Natural killer cell (primary cell): ENCODE results near the gene GRHL1. TPM values are rescaled to one million over a fixed set of nuclear protein-coding genes. Genes with fewer than 3 reads are reported as not detected.

Experiments
- ATAC-seq, 3 donors: fragments of 150-1000 bp in 2 of 3; fragments of 200-7000 bp in 1 of 3; cut with Tn5 transposase; 1 replicate in 1 of 3; 2 replicates in 2 of 3; pipeline ENCODE4 v1.10.0; 2021; ENCODE audit warnings: mild to moderate bottlenecking in 2 of 3, moderate library complexity in 2 of 3
- DNase-seq, 2 donors: peaks; one replicate each; pipeline versions ENCODE4 v3.0.0 to v3.0.0-alpha.2; 2013 to 2021; ENCODE audit warnings: mixed read lengths in 1 of 2
- H3K27ac ChIP-seq: one replicate; pipeline ENCODE4 v1.5.1; 2013; ENCODE audit warnings: mild to moderate bottlenecking, low read length
- H3K27me3 ChIP-seq: one replicate; pipeline ENCODE4 v1.6.1; 2013; ENCODE audit warnings: low read length; ENCODE audit not compliant: control insufficient read depth, insufficient read depth
- H3K36me3 ChIP-seq: one replicate; pipeline ENCODE4 v1.6.1; 2013; ENCODE audit warnings: low read length; ENCODE audit not compliant: control insufficient read depth, insufficient read depth
- H3K4me1 ChIP-seq: one replicate; pipeline ENCODE4 v1.6.1; 2013; ENCODE audit warnings: low read length; ENCODE audit not compliant: control insufficient read depth, insufficient read depth
- H3K4me3 ChIP-seq: one replicate; pipeline ENCODE4 v1.5.1; 2013; ENCODE audit warnings: low read length
- H3K9me3 ChIP-seq: one replicate; pipeline ENCODE4 v1.6.1; 2013; ENCODE audit warnings: low read length; ENCODE audit not compliant: control insufficient read depth, insufficient read depth
- H3K27ac Mint-ChIP-seq, 2 donors: one replicate each; pipeline ENCODE4 v1.8.0; 2022; ENCODE audit warnings: mild to moderate bottlenecking in 2 of 2, mixed read lengths in 2 of 2, moderate library complexity in 1 of 2
- H3K27me3 Mint-ChIP-seq, 2 donors: one replicate each; pipeline ENCODE4 v1.8.0; 2022; ENCODE audit warnings: low read depth in 2 of 2, mixed read lengths in 2 of 2
- H3K36me3 Mint-ChIP-seq: one replicate; pipeline ENCODE4 v1.8.0; 2022; ENCODE audit warnings: mixed read lengths
- H3K4me1 Mint-ChIP-seq, 2 donors: one replicate each; pipeline ENCODE4 v1.8.0; 2022; ENCODE audit warnings: mixed read lengths in 2 of 2
- H3K4me3 Mint-ChIP-seq: one replicate; pipeline ENCODE4 v1.8.0; 2022; ENCODE audit warnings: mild to moderate bottlenecking, moderate library complexity, mixed read lengths
- H3K9me3 Mint-ChIP-seq, 2 donors: one replicate each; pipeline ENCODE4 v1.8.0; 2022; ENCODE audit warnings: mixed read lengths in 2 of 2
- CTCF ChIP-seq: fragments of 200-600 bp; IDR thresholded peaks from one replicate; pipeline ENCODE4 v1.8.0; 2022; ENCODE audit warnings: antibody characterized with exemption
- WGBS: methylation state at CpG from one replicate; pipeline ENCODE4 v1.1.7; 2013; ENCODE audit warnings: missing lambda C conversion rate; ENCODE audit not compliant: insufficient coverage; 5-methylcytosine and 5-hydroxymethylcytosine counted together
- intact Hi-C: fragments of 100-400 bp; cut with micrococcal nuclease; formaldehyde crosslinking; loops from one replicate; pipeline ENCODE4 v1.14.2; 2022
- total RNA-seq, 4 donors: library from RNA; stranded (reverse); fragments of 120-200 nt in 1 of 4; gene quantifications; one replicate each; pipeline versions ENCODE4 v1.2.3 to v1.2.4, GENCODE V29; 2013 to 2022

The GRHL1 gene
- total RNA-seq, 3 donors from 2014 or later (not counting 1 experiment from before 2014, with no cell fraction given) = 1.6 to 3.6 (median 3.2) TPM

GRCh38 chr2:9997936-9998335 is 46.4 kb downstream of the GRHL1 start:
- DNase-seq = no peak

GRCh38 chr2:9998916-9999654 is 47.6 kb downstream of the GRHL1 start:
- Histone ChIP-seq H3K36me3 (no peaks in the 10 kb centered on the region), H3K9me3 (no peaks in the 10 kb centered on the region), H3K27ac (no peak overlapping the region), H3K27me3 (no peaks in the 10 kb centered on the region), H3K4me3 (no peak overlapping the region), H3K4me1 (no peaks in the 10 kb centered on the region)
- H3K27me3 Mint-ChIP-seq = peaks cover 0 to 3% of the 10 kb centered on the region in 2 donors
- no peaks in the 10 kb centered on the region for H3K9me3 Mint-ChIP-seq
- DNase-seq (no peak), ATAC-seq (no peak)
- no peaks in the 10 kb centered on the region for H3K4me1 Mint-ChIP-seq
- H3K36me3 Mint-ChIP-seq = no peaks in the 10 kb centered on the region
- intact Hi-C loops = no loop called here
- 97% methylated on average over 19 of the region's 20 CpGs for WGBS
- H3K4me3 Mint-ChIP-seq = no peak overlapping the region
- no peak for TF ChIP-seq CTCF
- no peak overlapping the region for H3K27ac Mint-ChIP-seq

More at GRCh38 chr2:9997936-9998335, 46.4 kb downstream of the GRHL1 start:
- Histone ChIP-seq H3K9me3 (no peaks in the 10 kb centered on the region), H3K27ac (no peak overlapping the region), H3K36me3 (no peaks in the 10 kb centered on the region), H3K4me3 (no peak overlapping the region), H3K4me1 (no peaks in the 10 kb centered on the region), H3K27me3 (no peaks in the 10 kb centered on the region)
- Mint-ChIP-seq H3K4me1 (no peaks in the 10 kb centered on the region), H3K36me3 (no peaks in the 10 kb centered on the region), H3K9me3 (no peaks in the 10 kb centered on the region), H3K27me3 (peaks cover 0 to 3% of the 10 kb centered on the region in 2 donors), H3K27ac (no peak overlapping the region), H3K4me3 (no peak overlapping the region)
- 69% methylated on average over 6 of the region's 7 CpGs for WGBS
- intact Hi-C loops = no loop called here
- ATAC-seq = no peak
- TF ChIP-seq CTCF = no peak

- peaks cover 0 to 3% of the 10 kb centered on the region in 2 donors for H3K27me3 Mint-ChIP-seq
- DNase-seq (no peak), ATAC-seq (no peak)
- H3K4me1 Mint-ChIP-seq = no peaks in the 10 kb centered on the region
- WGBS = 100% methylated on average over 1 of the region's 1 CpG
- no peak overlapping the region for H3K4me3 ChIP-seq
- no peaks in the 10 kb centered on the region for H3K9me3 ChIP-seq
- no peak for TF ChIP-seq CTCF
- no peaks in the 10 kb centered on the region for H3K36me3 ChIP-seq
- H3K27me3 ChIP-seq = no peaks in the 10 kb centered on the region
- H3K27ac ChIP-seq = no peak overlapping the region
- H3K4me3 Mint-ChIP-seq = no peak overlapping the region
- no peaks in the 10 kb centered on the region for H3K4me1 ChIP-seq
- H3K9me3 Mint-ChIP-seq = no peaks in the 10 kb centered on the region
- no peaks in the 10 kb centered on the region for H3K36me3 Mint-ChIP-seq
- H3K27ac Mint-ChIP-seq = no peak overlapping the region
- intact Hi-C loops = no loop called here
These were observed 48.2 kb downstream of the GRHL1 start for GRCh38 chr2:9999693-10000092.

GRCh38 chr2:10000541-10000940 is 49.0 kb downstream of the GRHL1 start:
- DNase-seq (no peak), ATAC-seq (no peak)
- Mint-ChIP-seq H3K4me1 (no peaks in the 10 kb centered on the region), H3K36me3 (no peaks in the 10 kb centered on the region), H3K27ac (no peak overlapping the region), H3K4me3 (no peak overlapping the region), H3K9me3 (no peaks in the 10 kb centered on the region), H3K27me3 (peaks cover 0 to 3% of the 10 kb centered on the region in 2 donors)
- Histone ChIP-seq H3K36me3 (no peaks in the 10 kb centered on the region), H3K4me1 (no peaks in the 10 kb centered on the region), H3K4me3 (no peak overlapping the region), H3K9me3 (no peaks in the 10 kb centered on the region), H3K27ac (no peak overlapping the region), H3K27me3 (peaks cover 2% of the 10 kb centered on the region)
- intact Hi-C loops = no loop called here
- WGBS = 96% methylated on average over 8 of the region's 8 CpGs
- no peak for TF ChIP-seq CTCF
